Chondrocyte (in vitro differentiated cells): ENCODE data around the gene SLC8B1. TPM values are rescaled to one million over a fixed set of nuclear protein-coding genes. Genes with fewer than 3 reads are reported as not detected.

ENCODE experiments used
- DNase-seq: peaks from one replicate; pipeline ENCODE4 v3.0.0; 2021; ENCODE audit warnings: mixed read lengths, low spot score
- H3K27ac Mint-ChIP-seq: one replicate; pipeline ENCODE4 v1.8.0; 2021; ENCODE audit warnings: mild to moderate bottlenecking, moderate library complexity, mixed read lengths; ENCODE audit not compliant: unreplicated experiment
- H3K27me3 Mint-ChIP-seq: 2 replicates; pipeline ENCODE4 v1.8.0; 2021; ENCODE audit warnings: low read depth, mixed read lengths
- H3K36me3 Mint-ChIP-seq: 2 replicates; pipeline ENCODE4 v1.8.0; 2021; ENCODE audit warnings: low read depth, mixed read lengths
- H3K4me1 Mint-ChIP-seq: 2 replicates; pipeline ENCODE4 v1.8.0; 2021; ENCODE audit warnings: low read depth, mild to moderate bottlenecking, mixed read lengths
- H3K4me3 Mint-ChIP-seq: one replicate; pipeline ENCODE4 v1.8.0; 2021; ENCODE audit warnings: mild to moderate bottlenecking, moderate library complexity, mixed read lengths; ENCODE audit not compliant: unreplicated experiment
- H3K9me3 Mint-ChIP-seq: 2 replicates; pipeline ENCODE4 v1.8.0; 2021; ENCODE audit warnings: low read depth, mixed read lengths
- CTCF ChIP-seq: fragments of 200-600 bp; sonication (generic); IDR thresholded peaks from 2 replicates; pipeline ENCODE4 v1.5.0; 2021; ENCODE audit warnings: antibody characterized with exemption, mild to moderate bottlenecking, moderate library complexity
- total RNA-seq: library from RNA; stranded (reverse); gene quantifications from 3 replicates; pipeline ENCODE4 v1.2.1, GENCODE V29; 2021

Gene SLC8B1
- total RNA-seq, 1 donor from 2014 or later: 20.9 TPM

- H3K4me3 Mint-ChIP-seq: no peak overlapping the region
- no peak for DNase-seq
- peaks cover 16% of the 10 kb centered on the region for H3K36me3 Mint-ChIP-seq
- H3K4me1 Mint-ChIP-seq: peaks cover 12% of the 10 kb centered on the region
- no peaks in the 10 kb centered on the region for H3K9me3 Mint-ChIP-seq
- H3K27me3 Mint-ChIP-seq: no peaks in the 10 kb centered on the region
- no peak for TF ChIP-seq CTCF
- no peak overlapping the region for H3K27ac Mint-ChIP-seq
Measured at GRCh38 chr12:113292547-113292946, 42.4 kb downstream of the SLC8B1 start.

- H3K4me3 Mint-ChIP-seq: no peak overlapping the region
- no peaks in the 10 kb centered on the region for H3K27me3 Mint-ChIP-seq
- no peak for DNase-seq
- peaks cover 16% of the 10 kb centered on the region for H3K36me3 Mint-ChIP-seq
- peaks cover 12% of the 10 kb centered on the region for H3K4me1 Mint-ChIP-seq
- no peaks in the 10 kb centered on the region for H3K9me3 Mint-ChIP-seq
- peak overlapping the region; percentile 49 for H3K27ac Mint-ChIP-seq
- no peak for TF ChIP-seq CTCF
Measured at GRCh38 chr12:113292091-113292490, 42.8 kb downstream of the SLC8B1 start.

- no peak for DNase-seq
- H3K4me1 Mint-ChIP-seq: peaks cover 12% of the 10 kb centered on the region
- H3K4me3 Mint-ChIP-seq: no peak overlapping the region
- no peaks in the 10 kb centered on the region for H3K27me3 Mint-ChIP-seq
- H3K27ac Mint-ChIP-seq: no peak overlapping the region
- no peak for TF ChIP-seq CTCF
- no peaks in the 10 kb centered on the region for H3K9me3 Mint-ChIP-seq
- H3K36me3 Mint-ChIP-seq: peaks cover 16% of the 10 kb centered on the region
Measured at GRCh38 chr12:113291586-113291985, 43.3 kb downstream of the SLC8B1 start.

- Mint-ChIP-seq H3K27me3 (no peaks in the 10 kb centered on the region), H3K36me3 (peaks cover 18% of the 10 kb centered on the region), H3K27ac (no peak overlapping the region), H3K4me1 (peaks cover 12% of the 10 kb centered on the region), H3K9me3 (no peaks in the 10 kb centered on the region), H3K4me3 (no peak overlapping the region)
- no peak for TF ChIP-seq CTCF
- no peak for DNase-seq
Measured at GRCh38 chr12:113290506-113290905, 44.4 kb downstream of the SLC8B1 start.

DNA sequence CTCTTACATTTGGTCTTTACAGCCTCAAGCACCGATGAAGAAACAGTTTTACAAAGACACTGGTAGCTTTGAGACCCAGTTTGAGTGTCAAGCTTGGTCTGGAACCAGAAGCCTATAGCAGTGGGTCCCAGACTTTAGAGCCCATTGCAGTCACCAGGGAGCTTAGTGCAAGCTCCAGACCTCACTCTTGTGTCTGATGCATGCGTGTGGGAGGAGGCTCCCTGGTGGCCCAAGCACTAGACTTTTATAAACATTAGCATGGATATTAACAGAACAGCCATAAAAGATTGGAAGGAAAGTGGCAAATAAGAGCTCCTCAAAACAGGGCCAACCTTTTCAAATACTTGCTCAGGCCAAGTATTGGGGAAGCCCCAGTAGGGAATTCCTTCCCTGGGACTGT lies 45.5 kb downstream of the SLC8B1 start:
- Mint-ChIP-seq H3K4me3 (no peak overlapping the region), H3K27ac (no peak overlapping the region), H3K36me3 (peaks cover 24% of the 10 kb centered on the region), H3K4me1 (peaks cover 12% of the 10 kb centered on the region), H3K27me3 (no peaks in the 10 kb centered on the region), H3K9me3 (no peaks in the 10 kb centered on the region)
- no peak for TF ChIP-seq CTCF
- no peak for DNase-seq
